ENCODE measurements around the gene DNAH5. TPM values are rescaled to one million over a fixed set of nuclear protein-coding genes. Genes with fewer than 3 reads are reported as not detected.
"Not testable (repeated sequence)": the region's sequence is repeated elsewhere in the genome, so short reads cannot be mapped to it uniquely, and the experiment has no call there.

Gene DNAH5
- total RNA-seq, 1 donor from 2014 or later = 2.7 TPM

DNA sequence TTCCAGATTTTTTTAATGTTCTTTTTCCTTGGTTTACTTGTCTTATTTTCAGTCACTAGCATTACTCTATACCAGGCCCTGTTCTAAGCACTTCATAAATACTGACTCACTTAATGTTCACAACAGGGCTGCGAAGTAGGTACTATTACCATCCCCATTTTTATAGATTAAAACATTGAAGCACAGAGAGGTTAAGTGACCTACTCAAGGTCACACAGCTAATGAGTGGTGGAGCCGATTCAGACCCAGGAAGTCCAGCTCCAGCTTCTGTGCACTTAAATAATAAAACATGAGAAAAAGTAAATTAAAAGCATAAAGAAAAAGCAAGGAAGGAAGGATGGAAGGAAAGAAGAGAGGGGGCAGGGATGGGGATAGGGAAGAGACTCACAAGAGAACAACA, 45.3 kb upstream of the DNAH5 start:
- H3K4me3 ChIP-seq (ENCODE audit: low read depth, low read length) = no peak overlapping the region
- DNase-seq (ENCODE audit: low read depth) = no peak
- H3K27me3 ChIP-seq (ENCODE audit: control insufficient read depth, insufficient read depth, low read length) = no peaks in the 10 kb centered on the region
- no peaks in the 10 kb centered on the region for H3K36me3 ChIP-seq (ENCODE audit: control insufficient read depth, insufficient read depth, low read length)
- TF ChIP-seq, protein P1, sequence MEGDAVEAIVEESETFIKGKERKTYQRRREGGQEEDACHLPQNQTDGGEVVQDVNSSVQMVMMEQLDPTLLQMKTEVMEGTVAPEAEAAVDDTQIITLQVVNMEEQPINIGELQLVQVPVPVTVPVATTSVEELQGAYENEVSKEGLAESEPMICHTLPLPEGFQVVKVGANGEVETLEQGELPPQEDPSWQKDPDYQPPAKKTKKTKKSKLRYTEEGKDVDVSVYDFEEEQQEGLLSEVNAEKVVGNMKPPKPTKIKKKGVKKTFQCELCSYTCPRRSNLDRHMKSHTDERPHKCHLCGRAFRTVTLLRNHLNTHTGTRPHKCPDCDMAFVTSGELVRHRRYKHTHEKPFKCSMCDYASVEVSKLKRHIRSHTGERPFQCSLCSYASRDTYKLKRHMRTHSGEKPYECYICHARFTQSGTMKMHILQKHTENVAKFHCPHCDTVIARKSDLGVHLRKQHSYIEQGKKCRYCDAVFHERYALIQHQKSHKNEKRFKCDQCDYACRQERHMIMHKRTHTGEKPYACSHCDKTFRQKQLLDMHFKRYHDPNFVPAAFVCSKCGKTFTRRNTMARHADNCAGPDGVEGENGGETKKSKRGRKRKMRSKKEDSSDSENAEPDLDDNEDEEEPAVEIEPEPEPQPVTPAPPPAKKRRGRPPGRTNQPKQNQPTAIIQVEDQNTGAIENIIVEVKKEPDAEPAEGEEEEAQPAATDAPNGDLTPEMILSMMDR (IDR thresholded peaks at IDR 0.05; ENCODE audit: insufficient read depth, low read length, poor library complexity, severe bottlenecking) = no peak

DNA sequence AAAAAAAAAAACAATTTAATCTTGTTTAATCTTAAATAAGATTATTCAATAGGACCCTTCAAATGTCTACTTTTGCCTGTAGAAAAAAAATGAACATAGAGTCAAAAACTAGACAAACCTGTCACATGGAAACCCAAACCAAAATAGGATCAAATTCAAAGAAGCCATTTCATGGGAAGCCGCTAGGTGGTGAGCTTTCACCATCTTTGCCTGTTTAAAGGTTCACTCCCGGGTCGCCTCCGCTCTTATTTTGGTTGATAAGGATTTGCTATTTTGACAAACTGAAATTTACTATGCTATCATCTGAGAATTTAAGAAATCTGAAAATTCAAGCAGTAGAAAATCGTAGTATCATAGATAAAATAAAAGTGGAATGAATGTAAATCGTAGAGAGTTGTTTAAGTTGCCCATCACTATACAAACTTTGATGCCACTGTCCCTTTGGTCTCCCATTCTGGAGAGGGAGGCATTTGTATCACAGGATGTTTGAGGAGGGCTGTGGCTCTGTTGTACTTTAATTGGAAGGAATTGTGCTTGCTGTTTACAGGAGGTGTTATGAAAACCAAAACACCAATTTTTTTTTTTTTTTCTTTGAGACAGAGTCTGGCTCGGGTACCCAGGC, 43.5 kb upstream of the DNAH5 start:
- TF ChIP-seq, protein P1 (IDR thresholded peaks at IDR 0.05; ENCODE audit: insufficient read depth, low read length, poor library complexity, severe bottlenecking) = peak; percentile 80
- Histone ChIP-seq H3K27me3 (ENCODE audit: control insufficient read depth, insufficient read depth, low read length) (no peaks in the 10 kb centered on the region), H3K36me3 (ENCODE audit: control insufficient read depth, insufficient read depth, low read length) (no peaks in the 10 kb centered on the region), H3K4me3 (ENCODE audit: low read depth, low read length) (no peak overlapping the region)
- DNase-seq (ENCODE audit: low read depth) = no peak

DNA sequence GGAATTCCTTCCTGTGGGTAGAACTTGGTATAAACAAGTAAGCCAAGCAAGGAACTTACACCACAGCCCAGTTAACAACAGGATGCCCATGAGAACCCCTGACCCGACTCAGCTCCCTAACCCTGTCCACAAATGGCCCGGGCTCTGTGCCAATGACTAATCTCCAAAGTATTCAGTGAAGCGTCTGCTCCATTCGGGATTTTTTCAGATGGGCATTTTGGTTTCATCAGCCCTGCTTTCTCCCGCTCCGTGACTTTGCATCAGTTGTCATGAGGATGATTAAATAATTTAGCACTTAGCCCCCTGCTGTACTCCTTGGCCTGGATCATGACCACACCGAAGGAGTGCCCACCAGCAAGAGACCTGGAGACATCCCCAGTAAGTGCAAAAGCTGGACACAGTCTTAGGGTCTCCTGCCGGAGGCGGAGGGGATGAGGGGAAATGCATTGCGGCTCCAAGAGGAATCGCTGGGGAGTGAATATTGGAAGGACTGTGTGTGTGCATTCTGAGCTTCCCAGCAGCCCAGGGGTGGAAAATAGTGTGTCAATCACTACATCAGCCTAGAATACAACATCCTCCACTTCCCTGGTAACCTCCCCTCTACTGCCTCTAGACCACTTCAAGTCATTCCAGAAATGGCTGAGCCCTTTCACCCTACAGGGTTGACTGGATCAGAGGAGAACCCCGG, 41.4 kb upstream of the DNAH5 start:
- peak; percentile 75 for DNase-seq (ENCODE audit: low read depth)

DNA sequence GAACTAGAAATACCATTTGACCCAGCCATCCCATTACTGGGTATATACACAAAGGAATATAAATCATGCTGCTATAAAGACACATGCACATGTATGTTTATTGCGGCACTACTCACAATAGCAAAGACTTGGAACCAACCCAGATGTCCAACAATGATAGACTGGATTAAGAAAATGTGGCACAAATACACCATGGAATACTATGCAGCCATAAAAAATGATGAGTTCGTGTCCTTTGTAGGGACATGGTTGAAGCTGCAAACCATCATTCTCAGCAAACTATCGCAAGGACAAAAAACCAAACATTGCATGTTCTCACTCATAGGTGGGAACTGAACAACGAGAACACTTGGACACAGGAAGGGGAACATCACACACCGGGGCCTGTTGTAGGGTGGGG, 40.4 kb upstream of the DNAH5 start:
- DNase-seq (ENCODE audit: low read depth); H3K27me3 ChIP-seq (ENCODE audit: control insufficient read depth, insufficient read depth, low read length); H3K36me3 ChIP-seq (ENCODE audit: control insufficient read depth, insufficient read depth, low read length); H3K4me3 ChIP-seq (ENCODE audit: low read depth, low read length): not testable (repeated sequence)

More for the DNA sequence above, 41.4 kb upstream of the DNAH5 start:
- TF ChIP-seq, protein P1 (IDR thresholded peaks at IDR 0.05; ENCODE audit: insufficient read depth, low read length, poor library complexity, severe bottlenecking) = no peak
- H3K27me3 ChIP-seq (ENCODE audit: control insufficient read depth, insufficient read depth, low read length) = no peaks in the 10 kb centered on the region
- no peaks in the 10 kb centered on the region for H3K36me3 ChIP-seq (ENCODE audit: control insufficient read depth, insufficient read depth, low read length)
- H3K4me3 ChIP-seq (ENCODE audit: low read depth, low read length) = no peak overlapping the region

DNA sequence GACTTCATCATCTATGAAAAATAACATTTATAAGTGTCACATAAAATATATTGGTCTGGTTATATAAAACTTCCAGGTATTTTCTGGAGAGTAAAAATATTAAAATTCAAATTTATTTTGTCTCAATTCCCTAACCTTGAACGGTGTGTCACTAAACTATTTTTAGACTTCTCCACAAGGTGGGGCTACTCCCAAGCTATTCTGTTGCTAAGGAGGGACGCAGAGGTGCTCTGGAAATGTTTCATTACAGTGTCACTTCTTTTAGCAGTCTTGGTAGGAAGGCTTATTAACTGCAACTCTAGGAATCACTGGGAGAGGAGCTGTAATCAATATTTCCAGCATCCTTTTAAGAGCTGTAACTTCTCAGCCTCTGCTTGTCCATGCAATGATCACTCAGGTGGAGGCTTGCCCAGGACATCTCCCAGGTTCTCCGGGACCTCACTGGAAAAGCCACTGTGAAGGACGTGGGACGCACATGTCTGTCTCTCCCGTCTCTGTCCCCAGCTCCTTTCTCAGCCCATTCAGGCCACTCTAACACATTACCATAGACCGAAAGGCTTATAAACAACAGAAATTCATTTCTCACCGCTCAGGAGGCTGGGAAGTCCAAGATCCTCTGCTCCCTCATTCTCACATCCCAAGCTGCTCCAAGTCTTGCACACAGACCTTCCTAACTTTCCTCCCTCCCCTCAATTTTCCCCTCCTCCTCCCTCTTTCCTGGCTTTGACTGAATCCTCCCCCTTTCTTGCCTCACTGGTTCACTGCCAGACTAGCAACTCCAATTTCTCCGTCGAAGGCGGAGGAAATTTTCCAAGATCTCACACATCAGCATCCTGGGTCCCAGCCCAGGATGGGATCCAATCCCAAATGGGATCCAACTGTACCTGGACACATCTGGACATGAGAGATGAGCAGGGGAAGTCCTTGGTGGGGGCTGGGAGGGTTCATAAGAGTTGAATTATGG, 32.7 kb upstream of the DNAH5 start:
- no peaks in the 10 kb centered on the region for H3K36me3 ChIP-seq (ENCODE audit: control insufficient read depth, insufficient read depth, low read length)
- H3K4me3 ChIP-seq (ENCODE audit: low read depth, low read length) = no peak overlapping the region
- no peak for DNase-seq (ENCODE audit: low read depth)
- TF ChIP-seq, protein P1 (IDR thresholded peaks at IDR 0.05; ENCODE audit: insufficient read depth, low read length, poor library complexity, severe bottlenecking) = peak; percentile 67
- H3K27me3 ChIP-seq (ENCODE audit: control insufficient read depth, insufficient read depth, low read length) = no peaks in the 10 kb centered on the region

DNA sequence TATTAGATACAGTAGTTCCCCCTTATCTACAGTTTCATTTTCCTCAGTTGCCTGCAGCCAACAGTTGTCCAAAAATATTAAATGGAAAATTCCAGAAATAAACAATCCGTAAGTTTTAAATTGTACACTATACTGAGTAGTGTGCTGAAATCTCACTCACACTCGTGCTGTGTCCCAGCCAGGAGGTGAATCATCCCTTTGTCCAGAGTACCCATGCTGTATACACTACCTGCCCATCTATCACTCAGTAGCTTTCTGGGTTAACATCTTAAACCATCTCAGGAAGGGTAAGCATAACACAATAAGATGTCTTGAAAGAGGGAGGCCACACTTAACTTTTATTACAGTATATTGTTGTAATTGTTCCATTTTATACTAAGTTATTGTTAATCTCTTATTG, 31.7 kb upstream of the DNAH5 start:
- Histone ChIP-seq H3K4me3 (ENCODE audit: low read depth, low read length) (no peak overlapping the region), H3K36me3 (ENCODE audit: control insufficient read depth, insufficient read depth, low read length) (no peaks in the 10 kb centered on the region), H3K27me3 (ENCODE audit: control insufficient read depth, insufficient read depth, low read length) (no peaks in the 10 kb centered on the region)
- TF ChIP-seq, protein P1 (IDR thresholded peaks at IDR 0.05; ENCODE audit: insufficient read depth, low read length, poor library complexity, severe bottlenecking) = no peak
- DNase-seq (ENCODE audit: low read depth) = no peak
